Sigmoid colon (tissue), 4 donors: ENCODE data around the gene PIK3R1.

Experiments used
- EP300 ChIP-seq, 4 donors: sonication (generic); formaldehyde crosslinking; IDR thresholded peaks; one replicate each; pipeline ENCODE4 v1.6.1; 2017; ENCODE audit warnings: antibody characterized with exemption in 4 of 4
- POLR2A ChIP-seq, 2 donors: fragments of 450-650 bp; IDR thresholded peaks; one replicate each; pipeline ENCODE4 v1.6.1; 2016; ENCODE audit warnings: antibody characterized with exemption in 2 of 2, mild to moderate bottlenecking in 2 of 2, moderate library complexity in 2 of 2
- POLR2AphosphoS5 ChIP-seq, 4 donors: sonication (generic); formaldehyde crosslinking; IDR thresholded peaks; one replicate each; pipeline ENCODE4 v1.6.1; 2017; ENCODE audit warnings: antibody characterized with exemption in 4 of 4
- TF ChIP-seq, protein P1 (sequence below), 4 experiments: fragments of 450-650 bp in 3 of 4; fragments of 200-600 bp in 1 of 4; IDR thresholded peaks; one replicate each; pipeline ENCODE4 v1.5.1; 2016 to 2019; ENCODE audit warnings: antibody characterized with exemption in 4 of 4, mild to moderate bottlenecking in 3 of 4, moderate library complexity in 2 of 4

DNA sequence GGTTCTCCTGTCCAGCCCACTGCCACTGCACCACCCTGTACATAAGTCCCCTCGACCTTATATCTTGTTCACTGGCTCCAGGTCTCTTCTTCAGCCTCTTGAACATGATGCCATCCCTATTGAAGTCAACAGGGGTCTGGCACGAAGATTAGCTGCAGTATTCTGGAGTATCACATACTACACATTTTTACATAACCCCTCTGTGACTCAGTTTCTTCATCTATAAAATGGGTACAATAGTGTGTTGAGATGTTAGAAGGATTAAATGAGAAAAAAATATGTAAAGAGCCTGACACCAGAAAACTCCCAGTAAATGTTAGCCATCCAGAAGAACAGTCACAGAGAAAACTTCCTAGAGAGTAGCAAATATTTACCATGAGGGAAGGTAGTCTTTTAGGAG lies 98.9 kb downstream of the PIK3R1 start:
- TF ChIP-seq, protein P1, sequence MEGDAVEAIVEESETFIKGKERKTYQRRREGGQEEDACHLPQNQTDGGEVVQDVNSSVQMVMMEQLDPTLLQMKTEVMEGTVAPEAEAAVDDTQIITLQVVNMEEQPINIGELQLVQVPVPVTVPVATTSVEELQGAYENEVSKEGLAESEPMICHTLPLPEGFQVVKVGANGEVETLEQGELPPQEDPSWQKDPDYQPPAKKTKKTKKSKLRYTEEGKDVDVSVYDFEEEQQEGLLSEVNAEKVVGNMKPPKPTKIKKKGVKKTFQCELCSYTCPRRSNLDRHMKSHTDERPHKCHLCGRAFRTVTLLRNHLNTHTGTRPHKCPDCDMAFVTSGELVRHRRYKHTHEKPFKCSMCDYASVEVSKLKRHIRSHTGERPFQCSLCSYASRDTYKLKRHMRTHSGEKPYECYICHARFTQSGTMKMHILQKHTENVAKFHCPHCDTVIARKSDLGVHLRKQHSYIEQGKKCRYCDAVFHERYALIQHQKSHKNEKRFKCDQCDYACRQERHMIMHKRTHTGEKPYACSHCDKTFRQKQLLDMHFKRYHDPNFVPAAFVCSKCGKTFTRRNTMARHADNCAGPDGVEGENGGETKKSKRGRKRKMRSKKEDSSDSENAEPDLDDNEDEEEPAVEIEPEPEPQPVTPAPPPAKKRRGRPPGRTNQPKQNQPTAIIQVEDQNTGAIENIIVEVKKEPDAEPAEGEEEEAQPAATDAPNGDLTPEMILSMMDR (IDR thresholded peaks at IDR 0.05): no peak
- TF ChIP-seq EP300 (IDR thresholded peaks at IDR 0.05) (no peak), POLR2AphosphoS5 (IDR thresholded peaks at IDR 0.05) (no peak), POLR2A (IDR thresholded peaks at IDR 0.05) (no peak)
